Right kidney (tissue), 1 donor: ENCODE data around the gene GAP43.
"Not testable (repeated sequence)": the region's sequence is repeated elsewhere in the genome, so short reads cannot be mapped to it uniquely, and the experiment has no call there.

Experiments
- DNase-seq: peaks from one replicate; pipeline ENCODE4 v3.0.0-alpha.2; 2016

The GAP43 gene

GRCh38 chr3:115698851-115699591, 75.7 kb downstream of the GAP43 start:
- no peak for DNase-seq

- DNase-seq: no peak
Observed at GRCh38 chr3:115699706-115700105, 76.4 kb downstream of the GAP43 start.

- DNase-seq: no peak
Observed at GRCh38 chr3:115702598-115702997, 79.3 kb downstream of the GAP43 start.

- no peak for DNase-seq
Observed at GRCh38 chr3:115704661-115705338, 81.5 kb downstream of the GAP43 start.

- DNase-seq: no peak
Observed at GRCh38 chr3:115706311-115706829, 83.1 kb downstream of the GAP43 start.

GRCh38 chr3:115708540-115708939, 85.2 kb downstream of the GAP43 start:
- DNase-seq: no peak

- no peak for DNase-seq
Observed at GRCh38 chr3:115709093-115709492, 85.8 kb downstream of the GAP43 start.

GRCh38 chr3:115709931-115710330, 86.6 kb downstream of the GAP43 start:
- no peak for DNase-seq

GRCh38 chr3:115710799-115711198, 87.5 kb downstream of the GAP43 start:
- no peak for DNase-seq

GRCh38 chr3:115712871-115713270, 89.6 kb downstream of the GAP43 start:
- no peak for DNase-seq

- no peak for DNase-seq
Observed at GRCh38 chr3:115713284-115713683, 90.0 kb downstream of the GAP43 start.

GRCh38 chr3:115715241-115715745, 92.0 kb downstream of the GAP43 start:
- DNase-seq: no peak

GRCh38 chr3:115720983-115721382, 97.7 kb downstream of the GAP43 start:
- DNase-seq: no peak

- no peak for DNase-seq
Observed at GRCh38 chr3:115725800-115726199, 102.5 kb downstream of the GAP43 start.

GRCh38 chr3:115727135-115727534, 103.8 kb downstream of the GAP43 start:
- DNase-seq: no peak

GRCh38 chr3:115728013-115728412, 104.7 kb downstream of the GAP43 start:
- DNase-seq: no peak

- not testable (repeated sequence) for DNase-seq
Observed at GRCh38 chr3:115736341-115736740, 113.0 kb downstream of the GAP43 start.

GRCh38 chr3:115741650-115742049, 118.3 kb downstream of the GAP43 start:
- DNase-seq: no peak

- not testable (repeated sequence) for DNase-seq
Observed at GRCh38 chr3:115744516-115744915, 121.2 kb downstream of the GAP43 start.

GRCh38 chr3:115752978-115753377, 129.7 kb downstream of the GAP43 start:
- DNase-seq: not testable (repeated sequence)

- no peak for DNase-seq
Observed at GRCh38 chr3:115758076-115758763, 134.9 kb downstream of the GAP43 start.

GRCh38 chr3:115760716-115761115, 137.4 kb downstream of the GAP43 start:
- no peak for DNase-seq

- no peak for DNase-seq
Observed at GRCh38 chr3:115761927-115762305, 138.6 kb downstream of the GAP43 start.
